HCT116 (cell line): ENCODE data around the gene GRK2. TPM values are rescaled to one million over a fixed set of nuclear protein-coding genes. Genes with fewer than 3 reads are reported as not detected.

ENCODE experiments used
- ATAC-seq: fragments of 200-7000 bp; cut with Tn5 transposase; 2 replicates; pipeline ENCODE4 v1.9.1; 2020; ENCODE audit warnings: mild to moderate bottlenecking, moderate library complexity
- BruUV-seq: library from RNA; stranded (reverse); fragments of 400-500 nt; replicated peaks from 2 replicates; lab custom pipeline; 2021; lab: Mats Ljungman, UMichigan
- CTCF ChIA-PET: fragments of 300-600 bp; sonication (Branson Sonifier 250); formaldehyde crosslinking; loops from one replicate; lab custom pipeline; 2021; ENCODE audit warnings: antibody characterized with exemption; lab: Charles Lee
- POLR2A ChIA-PET: fragments of 300-600, 350-600 bp; sonication (Branson Sonifier 250); formaldehyde crosslinking; loops from one replicate; lab custom pipeline; 2021; ENCODE audit warnings: antibody characterized with exemption; lab: Charles Lee
- RAD21 ChIA-PET, 2 experiments: fragments of 300-600 bp; sonication (Branson Sonifier 250); formaldehyde crosslinking; loops; one replicate each; lab custom pipeline; 2023; ENCODE audit warnings: low total read pairs in 2 of 2; ENCODE audit not compliant: uncharacterized antibody in 2 of 2, unreplicated experiment in 2 of 2, low non-redundant PET in 1 of 2; lab: Charles Lee
- DNase-seq: peaks from one replicate; pipeline ENCODE4 v3.0.0-alpha.2; 2010; ENCODE audit warnings: low read depth, low spot score
- H2AFZ ChIP-seq: fragments of 200-600 bp; shearing (Covaris generic), sonication (generic); 2 replicates; pipeline ENCODE4 v1.6.1; 2017; ENCODE audit warnings: low read depth, mixed run types, mixed read lengths, antibody characterized with exemption, low read length; ENCODE audit not compliant: poor library complexity, severe bottlenecking
- H3K27ac ChIP-seq: 2 replicates; pipeline ENCODE4 v1.5.1; 2012; ENCODE audit warnings: low read depth, low read length
- H3K27me3 ChIP-seq: fragments of 200-600 bp; sonication (generic); 2 replicates; pipeline ENCODE4 v1.6.1; 2016; ENCODE audit warnings: mixed run types, low read length, mixed read lengths; ENCODE audit not compliant: insufficient read depth
- H3K36me3 ChIP-seq, 2 experiments: fragments of 200-500 bp in 1 of 2; fragments of 200-600 bp in 1 of 2; sonication (Bioruptor generic) in 1 of 2; sonication (generic) in 1 of 2; 2 replicates each; pipeline versions ENCODE4 v1.5.1 to v1.6.1; 2014 to 2016; ENCODE audit warnings: low read length in 2 of 2, inconsistent platforms in 1 of 2, mixed read lengths in 1 of 2, mixed run types in 1 of 2; ENCODE audit not compliant: insufficient read depth in 2 of 2, control insufficient read depth in 1 of 2
- H3K4me1 ChIP-seq, 2 experiments: fragments of 200-600 bp in 1 of 2; sonication (generic) in 1 of 2; 2 replicates each; pipeline versions ENCODE4 v1.5.1 to v1.6.1; 2012 to 2017; ENCODE audit warnings: low read length in 2 of 2, inconsistent platforms in 1 of 2, mild to moderate bottlenecking in 1 of 2, mixed read lengths in 1 of 2, mixed run types in 1 of 2, moderate library complexity in 1 of 2; ENCODE audit not compliant: insufficient read depth in 2 of 2, control insufficient read depth in 1 of 2
- H3K4me2 ChIP-seq: fragments of 200-600 bp; sonication (generic); 2 replicates; pipeline ENCODE4 v1.6.1; 2017; ENCODE audit warnings: mixed run types, low read length, mixed read lengths
- H3K4me3 ChIP-seq, 2 experiments: fragments of 200-600 bp in 1 of 2; sonication (generic) in 1 of 2; replicated peaks in 1 of 2; 2 replicates each; pipeline ENCODE4 v1.5.1; 2011 to 2016; ENCODE audit warnings: low read length in 2 of 2, control low read depth in 1 of 2, low read depth in 1 of 2, mild to moderate bottlenecking in 1 of 2, mixed read lengths in 1 of 2, mixed run types in 1 of 2
- H3K79me2 ChIP-seq: fragments of 200-600 bp; sonication (generic); 2 replicates; pipeline ENCODE4 v1.6.1; 2017; ENCODE audit warnings: mild to moderate bottlenecking, mixed run types, low read length, moderate library complexity, mixed read lengths; ENCODE audit not compliant: insufficient read depth
- H3K9ac ChIP-seq: fragments of 200-600 bp; sonication (generic); 2 replicates; pipeline ENCODE4 v1.6.1; 2016; ENCODE audit warnings: low read length, mixed read lengths
- H3K9me2 ChIP-seq: fragments of 200-600 bp; sonication (generic), shearing (Covaris generic); 2 replicates; pipeline ENCODE4 v1.6.1; 2017; ENCODE audit warnings: mixed run types, mild to moderate bottlenecking, moderate library complexity; ENCODE audit not compliant: insufficient read depth
- H3K9me3 ChIP-seq, 2 experiments: fragments of 200-500 bp in 1 of 2; fragments of 200-600 bp in 1 of 2; sonication (Bioruptor generic) in 1 of 2; sonication (generic) in 1 of 2; 2 replicates each; pipeline ENCODE4 v1.6.1; 2014 to 2017; ENCODE audit warnings: low read length in 2 of 2, mixed read lengths in 2 of 2, inconsistent platforms in 1 of 2, low read depth in 1 of 2, mild to moderate bottlenecking in 1 of 2, mixed run types in 1 of 2, moderate library complexity in 1 of 2; ENCODE audit not compliant: control insufficient read depth in 1 of 2, insufficient read depth in 1 of 2
- H4K20me1 ChIP-seq: fragments of 200-600 bp; sonication (generic), shearing (Covaris generic); 2 replicates; pipeline ENCODE4 v1.6.1; 2017; ENCODE audit warnings: mixed run types, mild to moderate bottlenecking, moderate library complexity; ENCODE audit not compliant: insufficient read depth
- EGR1 ChIP-seq: IDR thresholded peaks from 2 replicates; pipeline ENCODE4 v1.6.1; 2012; ENCODE audit warnings: low read depth
- intact Hi-C: fragments of 100-400 bp; cut with micrococcal nuclease; formaldehyde crosslinking; loops from 2 replicates; pipeline ENCODE4 v1.10.0; 2022
- total RNA-seq: library from RNA; stranded (reverse); gene quantifications from one replicate; pipeline ENCODE4 v1.2.1, GENCODE V29; 2021; ENCODE audit not compliant: unreplicated experiment
- TF ChIP-seq, protein P1 (sequence below), 3 experiments: fragments of 200-600 bp in 1 of 3; sonication (generic) in 1 of 3; IDR thresholded peaks in 2 of 3; conservative IDR thresholded peaks in 1 of 3; 2 replicates each; pipeline ENCODE4 v1.5.1; 2012 to 2017; ENCODE audit warnings: low read depth in 2 of 3, low read length in 2 of 3, antibody characterized with exemption in 1 of 3, borderline replicate concordance in 1 of 3, control low read depth in 1 of 3, mild to moderate bottlenecking in 1 of 3, mixed read lengths in 1 of 3, mixed run types in 1 of 3, moderate library complexity in 1 of 3; ENCODE audit not compliant: insufficient read depth in 1 of 3

Gene GRK2
- total RNA-seq, 1 experiment from 2014 or later: 83.0 TPM

DNA sequence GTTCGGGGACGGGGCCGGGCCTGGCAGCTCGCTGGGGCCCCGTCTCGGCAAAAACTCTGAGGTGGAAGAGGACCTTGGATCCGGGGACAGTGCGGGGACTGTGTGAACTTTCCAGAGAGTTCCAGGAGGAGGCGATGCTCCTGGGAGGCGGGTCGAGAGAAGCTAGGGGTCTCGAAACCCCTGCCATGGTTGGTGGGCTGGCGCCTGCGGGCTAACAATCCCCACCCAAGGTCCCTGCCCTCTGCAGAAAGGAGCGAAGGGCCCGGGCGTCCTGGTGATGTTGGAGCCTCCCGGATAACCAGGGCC, 4.7 kb upstream of the GRK2 start:
- POLR2A ChIA-PET: interaction anchor here (0.6 to 1.9 kb wide), 4 partner anchors 22 to 113 kb away, joined by 3 to 7 read pairs (median 4); no protein-coding TSS in a partner anchor

More for the DNA sequence above, 4.7 kb upstream of the GRK2 start:
- Histone ChIP-seq H3K9ac (no peak overlapping the region), H4K20me1 (no peaks in the 10 kb centered on the region), H3K27ac (no peak overlapping the region), H3K4me2 (peak overlapping the region; percentile 90), H3K79me2 (peaks cover under 1% of the 10 kb centered on the region; the same call in 1 of the 2 replicates), H3K36me3 (no peaks in the 10 kb centered on the region; a peak in 1 of 4 replicates), H3K4me3 (peak overlapping the region in 1 of 2 experiments; percentile 51; a peak in 2 of 4 replicates), H3K4me1 (peaks cover 9 to 35% of the 10 kb centered on the region in 2 experiments; a peak in 3 of 4 replicates), H2AFZ (no peak overlapping the region), H3K9me3 (no peaks in the 10 kb centered on the region), H3K27me3 (no peaks in the 10 kb centered on the region), H3K9me2 (no peaks in the 10 kb centered on the region)
- DNase-seq (no peak), ATAC-seq (no peak; the same call in 1 of the 2 replicates)
- ChIA-PET CTCF (interaction anchor here (0.6 to 4.2 kb wide), 21 partner anchors 8 to 212 kb away, joined by 3 to 60 read pairs (median 4); partner anchors contain the start of gene SSH3), RAD21 (interaction anchor here (0.6 to 1.6 kb wide), 6 partner anchors 56 to 121 kb away, joined by 3 to 11 read pairs (median 4); no protein-coding TSS in a partner anchor)
- TF ChIP-seq, protein P1, sequence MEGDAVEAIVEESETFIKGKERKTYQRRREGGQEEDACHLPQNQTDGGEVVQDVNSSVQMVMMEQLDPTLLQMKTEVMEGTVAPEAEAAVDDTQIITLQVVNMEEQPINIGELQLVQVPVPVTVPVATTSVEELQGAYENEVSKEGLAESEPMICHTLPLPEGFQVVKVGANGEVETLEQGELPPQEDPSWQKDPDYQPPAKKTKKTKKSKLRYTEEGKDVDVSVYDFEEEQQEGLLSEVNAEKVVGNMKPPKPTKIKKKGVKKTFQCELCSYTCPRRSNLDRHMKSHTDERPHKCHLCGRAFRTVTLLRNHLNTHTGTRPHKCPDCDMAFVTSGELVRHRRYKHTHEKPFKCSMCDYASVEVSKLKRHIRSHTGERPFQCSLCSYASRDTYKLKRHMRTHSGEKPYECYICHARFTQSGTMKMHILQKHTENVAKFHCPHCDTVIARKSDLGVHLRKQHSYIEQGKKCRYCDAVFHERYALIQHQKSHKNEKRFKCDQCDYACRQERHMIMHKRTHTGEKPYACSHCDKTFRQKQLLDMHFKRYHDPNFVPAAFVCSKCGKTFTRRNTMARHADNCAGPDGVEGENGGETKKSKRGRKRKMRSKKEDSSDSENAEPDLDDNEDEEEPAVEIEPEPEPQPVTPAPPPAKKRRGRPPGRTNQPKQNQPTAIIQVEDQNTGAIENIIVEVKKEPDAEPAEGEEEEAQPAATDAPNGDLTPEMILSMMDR (IDR thresholded peaks at IDR 0.05 in 2 of 3, conservative IDR thresholded peaks at IDR 0.05 in 1 of 3; ENCODE audit: borderline replicate concordance in 1 of 3, insufficient read depth in 1 of 3, low read depth in 2 of 3, low read length in 2 of 3): peak in 2 of 3 experiments; percentile 41 to 50; a peak in 4 of 6 replicates
- no peak for TF ChIP-seq EGR1
- no TSS peak for BruUV-seq
- intact Hi-C loops: no loop called here
